GM19351 (cell line): ENCODE data around the gene SLC1A7.

Experiments used
- ATAC-seq: cut with Tn5 transposase; IDR thresholded peaks from one replicate; pipeline ENCODE4 v1.9.1; 2021; ENCODE audit warnings: mild to moderate bottlenecking, moderate library complexity; ENCODE audit not compliant: unreplicated experiment

The SLC1A7 gene

GRCh38 chr1:53092659-53093450 lies 49.6 kb downstream of the SLC1A7 start:
- no peak for ATAC-seq

GRCh38 chr1:53091841-53092645 lies 50.4 kb downstream of the SLC1A7 start:
- ATAC-seq: no peak

GRCh38 chr1:53090227-53091147 lies 52.0 kb downstream of the SLC1A7 start:
- no peak for ATAC-seq

GRCh38 chr1:53089478-53090226 lies 52.8 kb downstream of the SLC1A7 start:
- no peak for ATAC-seq

- ATAC-seq: no peak
Measured at GRCh38 chr1:53088616-53089300, 53.7 kb downstream of the SLC1A7 start.

- ATAC-seq: no peak
Measured at GRCh38 chr1:53087332-53088285, 54.8 kb downstream of the SLC1A7 start.

GRCh38 chr1:53086491-53087070 lies 55.9 kb downstream of the SLC1A7 start:
- no peak for ATAC-seq

GRCh38 chr1:53085405-53085804 lies 57.0 kb downstream of the SLC1A7 start:
- ATAC-seq: no peak

GRCh38 chr1:53084589-53084971 lies 57.9 kb downstream of the SLC1A7 start:
- no peak for ATAC-seq

GRCh38 chr1:53083636-53084588 lies 58.5 kb downstream of the SLC1A7 start:
- no peak for ATAC-seq

- ATAC-seq: no peak
Measured at GRCh38 chr1:53082826-53083455, 59.5 kb downstream of the SLC1A7 start.

GRCh38 chr1:53081384-53082066 lies 60.9 kb downstream of the SLC1A7 start:
- no peak for ATAC-seq

GRCh38 chr1:53080769-53081168 lies 61.7 kb downstream of the SLC1A7 start:
- ATAC-seq: no peak

- ATAC-seq: no peak
Measured at GRCh38 chr1:53080041-53080440, 62.4 kb downstream of the SLC1A7 start.

- no peak for ATAC-seq
Measured at GRCh38 chr1:53079251-53079650, 63.2 kb downstream of the SLC1A7 start.
